ENCODE measurements around the gene MCF2L2. TPM values are rescaled to one million over a fixed set of nuclear protein-coding genes. Genes with fewer than 3 reads are reported as not detected.

The MCF2L2 gene
- total and polyA plus RNA-seq, 7 donors, result 0.99 to 5.0 (median 4.0) TPM; not detected in 1

DNA sequence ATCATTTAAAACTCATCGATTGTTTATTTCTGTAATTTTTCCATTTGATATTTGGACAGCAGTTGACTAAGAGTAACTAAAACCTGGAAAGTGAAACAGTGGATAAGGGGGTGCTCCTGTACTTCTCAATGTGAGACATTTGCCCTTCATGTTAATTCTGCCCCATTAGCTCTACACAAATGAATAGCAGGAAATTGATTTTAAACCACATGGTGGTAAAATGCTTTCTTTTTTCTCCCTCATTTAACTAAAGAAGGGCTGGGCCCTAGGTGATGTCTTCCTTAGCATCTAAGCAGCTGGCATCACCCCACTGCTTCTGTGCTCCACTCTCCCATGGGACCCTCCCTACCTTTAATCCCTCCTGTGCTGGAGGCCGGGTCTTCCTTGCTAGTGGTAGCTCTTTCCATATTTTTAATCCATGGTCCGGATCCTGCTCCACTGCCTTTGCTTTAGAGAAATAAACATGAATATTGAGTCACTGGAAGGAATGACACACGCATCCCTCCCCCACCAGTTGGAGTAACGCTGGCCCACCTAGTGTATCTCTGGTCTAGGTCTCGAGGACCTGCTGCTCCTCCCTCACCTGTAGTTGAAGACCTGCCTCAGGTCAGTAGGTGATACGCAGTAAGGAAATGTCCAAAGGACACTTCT is 235.6 kb downstream of the MCF2L2 start:
- Histone ChIP-seq H3K27me3 (peaks cover 0 to 9% (median 0%) of the 10 kb centered on the region in 3 donors), H3K36me3 (no peaks in the 10 kb centered on the region), H3K9me3 (no peaks in the 10 kb centered on the region), H3K4me1 (peaks cover 0 to 12% (median 6%) of the 10 kb centered on the region in 4 donors), H3K27ac (no peak overlapping the region), H3K4me3 (no peak overlapping the region)
- 96 to 98% methylated on average over 7 of the region's 7 CpGs for WGBS, 2 donors
- TF ChIP-seq EP300 (IDR thresholded peaks at IDR 0.05) (no peak), POLR2AphosphoS5 (IDR thresholded peaks at IDR 0.05) (no peak), POLR2A (IDR thresholded peaks at IDR 0.05) (no peak)
- TF ChIP-seq, protein P1, sequence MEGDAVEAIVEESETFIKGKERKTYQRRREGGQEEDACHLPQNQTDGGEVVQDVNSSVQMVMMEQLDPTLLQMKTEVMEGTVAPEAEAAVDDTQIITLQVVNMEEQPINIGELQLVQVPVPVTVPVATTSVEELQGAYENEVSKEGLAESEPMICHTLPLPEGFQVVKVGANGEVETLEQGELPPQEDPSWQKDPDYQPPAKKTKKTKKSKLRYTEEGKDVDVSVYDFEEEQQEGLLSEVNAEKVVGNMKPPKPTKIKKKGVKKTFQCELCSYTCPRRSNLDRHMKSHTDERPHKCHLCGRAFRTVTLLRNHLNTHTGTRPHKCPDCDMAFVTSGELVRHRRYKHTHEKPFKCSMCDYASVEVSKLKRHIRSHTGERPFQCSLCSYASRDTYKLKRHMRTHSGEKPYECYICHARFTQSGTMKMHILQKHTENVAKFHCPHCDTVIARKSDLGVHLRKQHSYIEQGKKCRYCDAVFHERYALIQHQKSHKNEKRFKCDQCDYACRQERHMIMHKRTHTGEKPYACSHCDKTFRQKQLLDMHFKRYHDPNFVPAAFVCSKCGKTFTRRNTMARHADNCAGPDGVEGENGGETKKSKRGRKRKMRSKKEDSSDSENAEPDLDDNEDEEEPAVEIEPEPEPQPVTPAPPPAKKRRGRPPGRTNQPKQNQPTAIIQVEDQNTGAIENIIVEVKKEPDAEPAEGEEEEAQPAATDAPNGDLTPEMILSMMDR (IDR thresholded peaks at IDR 0.05), result no peak
- intact Hi-C loops (cut with DNase I), result no loop called here
- no peak for DNase-seq

GRCh38 chr3:183189641-183190040 is 238.8 kb downstream of the MCF2L2 start:
- intact Hi-C loops (cut with DNase I), result no loop called here
- WGBS, 2 donors, result 95 to 96% methylated on average over 4 of the region's 4 CpGs
- no peak for DNase-seq

DNA sequence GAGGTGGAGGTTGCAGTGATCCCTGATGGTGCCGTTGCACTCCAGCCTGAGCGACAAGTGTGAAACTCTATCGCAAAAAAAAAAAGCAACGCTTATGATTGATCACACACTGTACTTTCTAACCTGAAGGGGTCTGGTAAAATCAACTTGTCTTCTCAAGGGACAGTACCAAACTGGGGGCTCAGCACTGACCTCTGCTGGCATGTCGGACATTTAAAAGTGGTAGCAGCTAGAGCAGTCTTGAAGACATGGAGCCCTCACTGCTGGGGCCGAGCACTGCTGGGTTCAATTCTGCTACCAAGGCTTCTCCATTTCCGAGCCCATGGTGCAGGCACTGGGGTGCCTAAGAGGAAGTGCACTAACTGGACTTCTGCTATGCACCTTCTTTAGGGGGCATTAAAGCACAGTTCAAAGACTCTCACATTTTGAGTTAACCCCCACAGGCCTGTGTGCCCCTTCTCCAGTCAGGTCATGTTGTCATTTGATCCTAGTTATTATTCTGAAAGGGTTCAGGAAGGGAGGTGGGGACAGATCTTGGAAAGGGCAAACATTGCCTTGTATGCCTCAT is 239.4 kb downstream of the MCF2L2 start:
- H3K4me3 ChIP-seq, result no peak overlapping the region
- intact Hi-C loops (cut with DNase I), result no loop called here
- H3K27me3 ChIP-seq, result peaks cover 0 to 9% (median 0%) of the 10 kb centered on the region in 3 donors
- H3K4me1 ChIP-seq, result peaks cover 0 to 14% (median 4%) of the 10 kb centered on the region in 4 donors
- no peaks in the 10 kb centered on the region for H3K36me3 ChIP-seq
- H3K27ac ChIP-seq, result no peak overlapping the region
- no peaks in the 10 kb centered on the region for H3K9me3 ChIP-seq
- 86 to 90% methylated on average over 7 of the region's 7 CpGs for WGBS, 2 donors
- DNase-seq, result no peak
- TF ChIP-seq POLR2A (IDR thresholded peaks at IDR 0.05) (no peak), EP300 (IDR thresholded peaks at IDR 0.05) (no peak), POLR2AphosphoS5 (IDR thresholded peaks at IDR 0.05) (no peak)
- TF ChIP-seq, protein P1 (IDR thresholded peaks at IDR 0.05), result no peak

More at GRCh38 chr3:183189641-183190040, 238.8 kb downstream of the MCF2L2 start:
- no peaks in the 10 kb centered on the region for H3K36me3 ChIP-seq
- TF ChIP-seq POLR2AphosphoS5 (IDR thresholded peaks at IDR 0.05), result no peak
- TF ChIP-seq, protein P1 (IDR thresholded peaks at IDR 0.05), result no peak
- H3K27ac ChIP-seq, result no peak overlapping the region
- H3K4me1 ChIP-seq, result peaks cover 0 to 18% (median 6%) of the 10 kb centered on the region in 4 donors
- no peaks in the 10 kb centered on the region for H3K9me3 ChIP-seq
- H3K27me3 ChIP-seq, result peaks cover 0 to 9% (median 0%) of the 10 kb centered on the region in 3 donors
- H3K4me3 ChIP-seq, result no peak overlapping the region

GRCh38 chr3:183185696-183186095 is 242.7 kb downstream of the MCF2L2 start:
- H3K4me3 ChIP-seq, result no peak overlapping the region
- intact Hi-C loops (cut with DNase I), result loop anchor here (2.0 kb wide), 1 partner anchor 201 kb away; no protein-coding TSS in a partner anchor
- TF ChIP-seq, protein P1 (IDR thresholded peaks at IDR 0.05), result no peak
- no peak for TF ChIP-seq POLR2AphosphoS5 (IDR thresholded peaks at IDR 0.05)
- TF ChIP-seq POLR2A (IDR thresholded peaks at IDR 0.05), result no peak
- no peak for TF ChIP-seq EP300 (IDR thresholded peaks at IDR 0.05)
- peaks cover 0 to 9% (median 0%) of the 10 kb centered on the region in 3 donors for H3K27me3 ChIP-seq
- WGBS, 2 donors, result 25 to 29% methylated on average over 4 of the region's 4 CpGs
- no peak for DNase-seq
- no peaks in the 10 kb centered on the region for H3K36me3 ChIP-seq
- H3K9me3 ChIP-seq, result no peaks in the 10 kb centered on the region
- H3K4me1 ChIP-seq, result peaks cover 0 to 6% (median 0%) of the 10 kb centered on the region in 4 donors
- no peak overlapping the region for H3K27ac ChIP-seq
